SIG-M5 treated with dmso at 0.1 percent for 504 hours (cell line): Measurements from ENCODE around the gene IQGAP3.

Source experiments
- DNase-seq: peaks from one replicate; lab custom pipeline; 2025; ENCODE audit not compliant: unreplicated experiment; lab: John Stamatoyannopoulos, UW

IQGAP3 gene

GRCh38 chr1:156574039-156574633, 1.8 kb upstream of the IQGAP3 start:
- DNase-seq = no peak

DNA sequence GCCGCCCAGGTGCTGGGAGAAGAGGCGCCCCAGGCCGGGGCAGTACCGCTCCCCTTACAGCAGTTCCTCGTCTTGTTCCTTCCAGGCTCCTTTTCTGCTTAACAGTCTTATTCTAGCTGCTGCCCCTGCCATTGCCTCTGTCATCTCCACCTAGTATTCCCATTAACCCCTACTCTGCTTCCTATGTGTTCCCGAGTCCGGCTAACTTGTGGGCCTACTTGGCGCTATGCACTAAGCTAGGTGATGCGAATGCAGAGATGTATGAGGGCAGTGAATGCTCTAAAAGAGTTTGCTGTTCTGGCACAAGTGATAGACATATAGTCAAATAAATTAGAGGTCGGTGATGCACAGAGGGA, 276 bp upstream of the IQGAP3 start:
- DNase-seq = no peak

- DNase-seq = peak; percentile 68
Measured at GRCh38 chr1:156571261-156571852, 1.0 kb downstream of the IQGAP3 start.

- no peak for DNase-seq
Measured at GRCh38 chr1:156566436-156566835, 5.9 kb downstream of the IQGAP3 start.

DNA sequence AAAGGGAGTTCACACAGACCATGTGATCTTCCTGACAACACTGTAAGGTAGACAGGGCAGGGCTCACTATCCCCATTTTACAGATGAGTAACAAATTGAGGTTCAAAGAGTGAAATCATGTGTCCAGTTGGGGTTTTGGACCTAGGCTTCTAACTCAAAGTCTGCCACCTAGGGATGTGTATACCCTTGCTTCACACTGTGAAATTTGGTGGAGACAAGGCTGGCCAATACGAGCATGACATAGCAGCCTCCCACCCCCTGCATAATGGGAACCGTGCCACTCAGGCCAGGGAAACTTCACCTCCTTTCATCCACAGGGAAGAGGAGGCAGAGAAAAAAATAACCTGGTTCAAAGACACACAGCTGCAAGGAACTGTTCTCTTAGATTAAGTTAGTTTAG, 6.8 kb downstream of the IQGAP3 start:
- no peak for DNase-seq

DNA sequence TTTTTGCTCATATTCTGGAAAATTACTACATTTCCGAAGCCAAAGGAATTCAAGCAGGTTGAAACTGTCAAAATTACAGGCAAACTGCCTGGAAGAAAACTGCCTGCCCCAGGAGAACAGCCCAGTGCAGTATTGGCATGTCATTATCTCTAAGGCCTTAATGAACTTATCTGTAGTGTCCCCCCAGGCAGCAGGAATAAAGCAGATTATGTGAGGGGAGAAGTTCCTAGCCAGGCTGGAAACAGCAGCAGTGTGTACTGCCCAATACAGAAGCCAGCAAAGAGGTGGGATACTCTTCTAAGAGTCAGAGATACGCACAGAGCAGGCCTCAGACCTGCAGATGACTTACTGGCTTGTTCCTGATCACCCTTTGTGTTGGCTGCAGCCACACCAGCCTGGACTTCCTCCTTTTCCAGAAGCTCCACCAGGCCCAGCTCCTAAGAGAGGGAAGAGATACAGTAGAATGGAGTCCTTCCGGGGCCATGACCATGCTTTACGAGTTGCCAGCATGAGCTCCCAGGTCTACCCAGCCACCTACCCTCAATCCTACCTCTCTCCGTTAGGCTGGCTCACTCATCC, 11.7 kb downstream of the IQGAP3 start:
- no peak for DNase-seq

DNA sequence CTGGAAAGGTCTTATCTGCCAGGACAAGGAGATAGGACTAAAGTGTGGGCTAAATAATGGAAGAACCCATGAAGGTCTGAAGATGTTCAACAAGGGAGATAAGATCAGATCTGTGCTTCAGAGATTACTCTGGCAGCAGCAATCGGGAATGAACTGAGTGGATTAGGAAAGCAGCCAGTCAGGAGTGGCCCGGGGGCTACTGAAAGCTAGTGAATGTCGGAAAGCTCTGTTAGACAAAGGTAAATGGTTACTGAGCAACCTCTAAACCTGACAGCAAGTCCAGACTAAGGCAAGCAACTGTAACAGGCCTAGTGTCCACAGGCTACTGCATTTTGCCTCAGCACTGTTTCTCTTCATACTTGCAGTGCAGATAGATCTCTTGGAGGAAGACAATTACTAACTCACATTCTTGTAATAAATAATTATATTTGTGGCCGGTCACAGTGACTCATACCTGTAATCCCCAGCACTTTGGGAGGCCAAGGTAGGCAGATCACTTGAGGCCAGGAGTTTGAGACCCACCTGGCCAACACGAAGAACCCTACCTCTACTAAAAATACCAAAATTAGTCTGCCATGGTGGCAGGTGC, 12.5 kb downstream of the IQGAP3 start:
- no peak for DNase-seq

DNA sequence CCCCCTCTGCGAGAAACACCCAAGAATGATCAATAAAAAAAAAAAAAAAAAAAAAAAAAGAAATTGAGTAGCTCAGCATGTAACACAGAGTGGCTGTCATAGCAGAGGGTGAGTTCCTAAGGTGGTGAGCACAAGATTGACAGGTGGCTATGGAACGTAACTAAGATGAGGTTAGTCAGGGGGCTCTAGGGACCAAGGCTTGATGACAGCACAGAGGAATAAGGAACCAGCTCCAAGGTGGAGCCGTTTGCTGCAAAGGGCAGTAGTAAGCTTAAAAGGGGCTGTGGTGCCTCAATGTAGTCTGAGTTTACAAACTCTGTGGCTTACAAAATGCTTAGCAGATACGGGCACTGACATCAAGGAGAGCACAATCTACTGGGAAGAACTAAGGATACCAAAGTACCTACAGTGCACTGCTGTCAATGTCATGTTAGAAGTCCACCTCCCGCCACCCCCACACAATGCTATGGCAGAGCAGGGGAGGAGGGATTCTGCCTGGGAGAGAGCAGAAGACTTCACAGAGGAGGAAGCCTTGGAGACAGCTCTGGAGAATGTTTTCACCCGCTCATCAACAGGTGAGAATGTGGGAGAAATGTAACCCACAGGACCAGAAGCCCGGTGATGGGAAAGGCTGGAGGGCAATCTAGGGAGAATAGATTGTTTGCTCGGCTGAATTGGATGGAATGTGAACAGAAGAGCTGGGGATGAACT, 13.1 kb downstream of the IQGAP3 start:
- no peak for DNase-seq

DNA sequence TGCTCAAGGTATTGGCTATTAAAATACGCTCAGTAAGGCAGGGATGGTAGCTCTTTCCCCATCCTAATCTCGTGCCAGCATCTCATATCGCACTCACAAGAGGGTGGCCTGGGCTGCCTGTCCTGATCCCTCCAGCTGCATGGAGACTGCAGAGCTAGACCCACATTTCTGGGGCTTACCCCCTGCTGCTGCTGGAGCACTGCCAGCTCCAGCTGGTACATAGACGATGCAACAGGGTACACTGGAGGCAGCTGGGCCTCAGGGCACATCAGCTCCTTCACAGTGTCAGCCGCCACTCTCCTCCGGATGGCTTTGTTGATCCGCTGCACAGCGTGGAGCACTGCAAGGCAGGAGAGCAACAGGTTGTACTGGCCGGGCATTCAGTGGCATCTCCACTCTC, 16.0 kb downstream of the IQGAP3 start:
- DNase-seq = no peak

GRCh38 chr1:156555715-156556114, 16.6 kb downstream of the IQGAP3 start:
- no peak for DNase-seq

DNA sequence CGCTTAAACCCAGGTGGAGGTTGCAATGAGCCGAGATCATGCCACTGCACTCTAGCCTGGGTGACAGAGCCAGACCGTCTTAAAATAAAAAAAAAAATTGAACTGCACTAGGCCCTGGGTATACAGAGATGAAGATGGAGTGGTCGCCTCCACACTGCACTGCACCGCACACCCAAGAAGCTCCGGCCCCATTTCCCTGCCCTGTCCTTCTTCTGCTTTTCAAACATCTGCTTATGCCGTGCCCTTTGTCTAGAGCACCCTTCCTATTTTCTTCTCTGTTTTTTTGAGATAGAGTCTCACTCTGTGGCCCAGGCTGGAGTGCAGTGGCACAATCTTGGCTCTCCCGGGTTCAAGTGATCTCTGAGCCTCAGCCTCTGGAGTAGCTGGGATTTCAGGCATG, 17.4 kb downstream of the IQGAP3 start:
- DNase-seq = no peak

- no peak for DNase-seq
Measured at GRCh38 chr1:156553860-156554485, 18.4 kb downstream of the IQGAP3 start.

DNA sequence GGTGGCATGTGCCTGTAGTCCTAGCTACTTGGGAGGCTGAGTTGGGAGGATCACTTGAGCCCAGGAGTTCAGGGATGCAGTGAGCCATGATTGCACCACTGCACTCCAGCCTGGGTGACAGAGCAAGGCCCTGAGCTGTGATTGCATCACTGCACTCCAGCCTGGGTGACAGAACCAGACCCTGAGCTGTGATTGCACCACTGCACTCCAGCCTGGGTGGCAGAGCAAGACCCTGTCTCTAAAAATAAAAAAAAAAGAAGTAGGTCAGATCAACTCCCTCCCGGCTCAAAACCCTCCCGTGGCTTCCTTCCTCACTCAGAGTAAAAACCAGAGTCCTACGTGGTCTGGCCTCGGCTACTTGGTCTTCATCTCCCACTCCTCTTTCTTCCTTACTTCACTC, 19.4 kb downstream of the IQGAP3 start:
- peak; percentile 90 for DNase-seq

- DNase-seq = no peak
Measured at GRCh38 chr1:156552518-156552917, 19.8 kb downstream of the IQGAP3 start.

GRCh38 chr1:156551869-156552268, 20.5 kb downstream of the IQGAP3 start:
- peak; percentile 37 for DNase-seq

DNA sequence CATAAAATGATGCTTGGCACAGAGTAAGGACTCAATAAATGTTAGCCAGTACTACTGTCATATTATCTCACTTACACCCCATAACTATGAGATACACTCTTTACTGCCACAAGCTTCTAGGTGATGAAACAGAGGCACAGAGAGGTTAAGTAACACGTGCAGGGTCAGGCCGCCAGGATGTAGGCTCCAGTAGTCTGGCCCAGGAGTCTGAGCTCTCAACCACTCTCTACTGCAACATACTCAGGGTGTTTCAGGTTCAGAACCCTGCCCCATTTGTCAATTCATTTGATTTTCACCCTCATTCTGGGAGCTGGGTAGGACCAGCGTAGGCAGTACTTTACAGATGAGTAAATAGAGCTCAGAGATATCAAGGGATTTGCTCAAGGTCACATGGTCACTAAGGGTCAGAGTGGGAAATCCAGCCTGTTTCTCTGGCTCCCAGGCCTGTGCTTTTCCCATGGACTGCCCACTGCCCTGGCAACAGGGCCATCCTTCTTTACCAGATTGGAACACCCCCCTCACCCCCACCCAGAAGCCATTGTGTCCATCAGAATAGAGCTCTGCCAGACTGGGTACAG, 21.2 kb downstream of the IQGAP3 start:
- peak; percentile 38 for DNase-seq

GRCh38 chr1:156550346-156550745, 22.0 kb downstream of the IQGAP3 start:
- DNase-seq = no peak

DNA sequence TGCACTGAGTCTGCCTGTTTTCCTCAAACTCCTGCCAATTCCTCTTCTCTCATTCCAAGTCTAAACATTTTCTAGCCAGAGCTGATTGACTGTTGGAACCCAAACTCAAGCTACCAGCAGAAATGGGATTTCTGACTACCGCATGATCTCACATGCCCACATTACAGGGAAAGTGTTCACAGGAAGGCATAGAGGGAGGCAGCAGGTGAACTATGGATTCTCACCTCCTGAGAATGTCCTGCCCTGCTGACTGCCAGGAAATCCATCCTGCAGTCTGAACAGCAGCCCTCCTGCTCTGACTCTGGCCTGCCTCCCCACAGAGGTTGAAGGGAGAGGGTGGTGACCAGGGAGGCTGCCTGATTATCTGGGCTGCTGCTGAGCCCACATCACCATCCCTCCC, 22.5 kb downstream of the IQGAP3 start:
- no peak for DNase-seq

DNA sequence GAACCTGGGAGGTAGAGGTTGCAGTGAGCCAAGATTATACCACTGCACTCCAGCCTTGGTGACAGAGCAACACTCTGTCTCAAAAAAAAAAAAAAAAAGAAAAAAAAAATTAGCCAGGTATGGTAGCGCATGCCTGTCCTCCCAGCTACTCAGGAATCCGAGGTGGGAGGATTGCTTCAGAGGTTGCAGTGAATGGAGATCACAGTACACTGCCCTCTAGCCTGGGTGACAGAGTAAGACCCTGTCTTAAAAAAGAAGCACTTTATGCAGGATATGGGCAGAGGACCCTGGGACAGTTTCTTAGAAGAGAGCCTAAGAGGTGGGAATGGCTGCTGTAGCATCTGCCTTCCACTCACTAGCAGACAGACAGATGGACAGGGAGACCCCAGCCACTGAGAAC, 23.0 kb downstream of the IQGAP3 start:
- DNase-seq = no peak

- no peak for DNase-seq
Measured at GRCh38 chr1:156547982-156548381, 24.4 kb downstream of the IQGAP3 start.

DNA sequence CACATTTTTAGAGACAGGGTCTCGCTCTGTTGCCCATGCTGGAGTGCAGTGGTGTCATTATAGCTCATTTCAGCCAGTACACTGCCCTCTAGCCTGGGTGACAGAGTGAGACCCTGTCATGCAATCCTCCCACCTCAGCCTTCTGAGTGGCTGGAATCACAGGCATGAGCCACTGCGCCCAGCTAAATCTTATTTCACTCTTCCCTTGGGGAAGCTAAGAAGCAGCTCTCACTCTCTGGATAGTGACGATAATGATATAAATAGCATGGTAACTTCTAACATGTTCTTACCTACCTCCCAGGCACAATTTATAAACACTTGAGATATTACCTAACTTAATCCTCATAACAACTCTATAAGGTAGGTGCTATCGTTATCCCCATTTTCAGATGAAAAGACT, 24.9 kb downstream of the IQGAP3 start:
- DNase-seq = no peak
